ENCODE results near the gene C19orf73.
"Not testable (repeated sequence)": the region's sequence is repeated elsewhere in the genome, so short reads cannot be mapped to it uniquely, and the experiment has no call there.

C19orf73 gene

GRCh38 chr19:49148784-49149651 is 30.1 kb upstream of the C19orf73 start:
- DNase-seq (ENCODE audit: low read depth in 2 of 2), result peak in 1 of 2 donors; percentile 61

GRCh38 chr19:49148044-49148682 is 29.2 kb upstream of the C19orf73 start:
- no peak for DNase-seq (ENCODE audit: low read depth in 2 of 2)

- DNase-seq (ENCODE audit: low read depth in 2 of 2), result not testable (repeated sequence)
Observed at GRCh38 chr19:49146408-49146770, 27.4 kb upstream of the C19orf73 start.

- DNase-seq (ENCODE audit: low read depth in 2 of 2), result peak; percentile 55 to 70
Observed at GRCh38 chr19:49145573-49146407, 26.8 kb upstream of the C19orf73 start.

- DNase-seq (ENCODE audit: low read depth in 2 of 2), result peak in 1 of 2 donors; percentile 19
Observed at GRCh38 chr19:49142866-49143335, 24.0 kb upstream of the C19orf73 start.

- no peak for DNase-seq (ENCODE audit: low read depth in 2 of 2)
Observed at GRCh38 chr19:49141352-49141751, 22.4 kb upstream of the C19orf73 start.

- no peak for DNase-seq (ENCODE audit: low read depth in 2 of 2)
Observed at GRCh38 chr19:49140951-49141350, 22.0 kb upstream of the C19orf73 start.

- DNase-seq (ENCODE audit: low read depth in 2 of 2), result no peak
Observed at GRCh38 chr19:49136771-49137171, 17.8 kb upstream of the C19orf73 start.

GRCh38 chr19:49135686-49136085 is 16.7 kb upstream of the C19orf73 start:
- no peak for DNase-seq (ENCODE audit: low read depth in 2 of 2)

GRCh38 chr19:49133621-49134454 is 14.9 kb upstream of the C19orf73 start:
- DNase-seq (ENCODE audit: low read depth in 2 of 2), result no peak

GRCh38 chr19:49132974-49133609 is 14.1 kb upstream of the C19orf73 start:
- no peak for DNase-seq (ENCODE audit: low read depth in 2 of 2)

- DNase-seq (ENCODE audit: low read depth in 2 of 2), result no peak
Observed at GRCh38 chr19:49130325-49130724, 11.4 kb upstream of the C19orf73 start.

GRCh38 chr19:49129238-49129583 is 10.3 kb upstream of the C19orf73 start:
- DNase-seq (ENCODE audit: low read depth in 2 of 2), result no peak

GRCh38 chr19:49128545-49129237 is 9.7 kb upstream of the C19orf73 start:
- no peak for DNase-seq (ENCODE audit: low read depth in 2 of 2)

GRCh38 chr19:49127674-49128544 is 9.0 kb upstream of the C19orf73 start:
- peak; percentile 84 to 89 for DNase-seq (ENCODE audit: low read depth in 2 of 2)

- not testable (repeated sequence) for DNase-seq (ENCODE audit: low read depth in 2 of 2)
Observed at GRCh38 chr19:49127225-49127624, 8.3 kb upstream of the C19orf73 start.

- no peak for DNase-seq (ENCODE audit: low read depth in 2 of 2)
Observed at GRCh38 chr19:49126575-49126974, 7.6 kb upstream of the C19orf73 start.

- DNase-seq (ENCODE audit: low read depth in 2 of 2), result no peak
Observed at GRCh38 chr19:49125025-49125731, 6.2 kb upstream of the C19orf73 start.

GRCh38 chr19:49123285-49123684 is 4.3 kb upstream of the C19orf73 start:
- DNase-seq (ENCODE audit: low read depth in 2 of 2), result not testable (repeated sequence)

Data from stimulated activated CD8-positive, alpha-beta memory T cell treated with anti-CD3 and anti-CD28 coated beads, Interleukin-7, amount 100 ng/mL, for 1 hour (primary cell).